Endothelial cell of hepatic sinusoid (primary cell): ENCODE data around the gene RBM20.
"Not testable (repeated sequence)": the region's sequence is repeated elsewhere in the genome, so short reads cannot be mapped to it uniquely, and the experiment has no call there.

ENCODE experiments used
- in situ Hi-C: cut with HindIII; loops from 2 replicates; pipeline ENCODE4 v1.10.0; 2017; ENCODE audit warnings: low sequenced_read_pairs

The RBM20 gene

DNA sequence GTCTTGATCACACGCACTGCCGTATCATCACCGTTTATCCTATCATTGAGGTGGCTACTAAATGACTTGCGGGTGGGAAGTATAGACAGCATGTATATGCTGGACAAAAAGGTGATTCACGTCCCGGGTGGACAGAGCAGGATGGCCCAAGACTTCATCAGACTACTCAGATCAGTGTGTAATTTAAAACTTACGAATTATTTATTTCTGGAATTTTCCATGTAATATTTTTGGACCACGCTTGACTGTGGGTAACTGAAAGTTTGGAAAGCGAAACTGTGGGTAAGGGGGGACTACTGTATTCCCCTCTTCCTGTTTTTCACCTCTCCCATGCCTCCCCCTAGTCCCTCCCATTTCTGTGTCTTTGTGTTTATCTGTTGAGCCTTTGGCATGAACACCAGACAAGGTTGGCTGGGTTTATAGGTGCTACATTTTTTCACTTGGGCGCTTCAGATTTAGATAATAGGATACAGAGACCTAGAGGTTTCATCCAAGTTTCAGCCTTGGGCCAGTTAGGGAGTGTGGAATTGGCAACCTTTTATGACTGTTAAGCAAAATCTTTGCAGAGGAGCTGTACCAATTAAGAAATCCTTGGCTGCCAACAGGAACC, 55.8 kb downstream of the RBM20 start:
- in situ Hi-C loops, result no loop called here

DNA sequence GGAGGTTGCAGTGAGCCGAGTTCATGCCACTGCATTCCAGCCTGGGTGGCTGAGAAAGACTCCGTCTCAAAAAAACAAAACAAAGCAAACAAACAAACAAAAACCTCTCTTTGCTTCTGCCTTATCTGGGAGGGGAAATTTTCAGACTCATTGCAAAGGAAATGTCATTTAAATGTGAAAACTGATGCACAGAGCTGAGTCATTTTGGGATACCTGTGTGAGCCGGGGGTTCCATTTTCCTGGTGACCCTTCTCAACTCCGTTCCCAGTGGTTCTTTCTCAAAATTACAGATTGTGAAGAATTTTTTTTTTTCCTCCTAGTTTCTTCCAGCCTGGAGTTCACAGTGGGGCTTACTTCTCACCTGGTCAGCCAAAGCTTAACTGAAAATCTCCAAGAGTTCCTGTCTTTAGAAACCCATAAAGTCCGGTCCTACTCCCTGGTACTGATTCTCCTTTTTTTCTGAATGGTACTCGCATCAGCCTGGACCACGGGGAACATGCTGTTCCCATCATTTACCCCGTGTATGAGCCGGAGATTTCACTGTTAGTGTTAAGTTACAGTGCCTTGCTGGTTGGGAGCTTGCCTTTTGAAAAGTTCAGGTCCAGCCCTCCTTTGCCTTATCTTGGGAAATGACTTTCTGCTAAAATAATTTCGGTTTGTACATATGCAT, 56.9 kb downstream of the RBM20 start:
- in situ Hi-C loops, result no loop called here

DNA sequence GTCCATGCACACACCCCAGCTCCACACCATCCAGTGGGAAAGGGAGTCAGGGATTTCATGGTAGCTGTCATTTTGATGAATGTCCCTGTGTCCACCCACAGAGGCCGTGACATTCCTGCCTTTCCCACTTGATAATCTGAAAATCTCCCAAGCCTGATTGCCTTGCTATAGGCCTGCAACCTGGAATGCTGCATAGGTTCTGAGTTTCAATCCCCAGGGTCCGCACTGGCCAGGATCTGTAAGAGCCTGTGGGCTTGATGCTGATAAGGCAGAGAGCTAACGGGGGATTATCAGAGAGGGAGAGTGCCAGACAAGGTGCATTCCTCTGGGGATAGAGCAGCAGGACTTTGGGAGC, 57.5 kb downstream of the RBM20 start:
- in situ Hi-C loops, result no loop called here

DNA sequence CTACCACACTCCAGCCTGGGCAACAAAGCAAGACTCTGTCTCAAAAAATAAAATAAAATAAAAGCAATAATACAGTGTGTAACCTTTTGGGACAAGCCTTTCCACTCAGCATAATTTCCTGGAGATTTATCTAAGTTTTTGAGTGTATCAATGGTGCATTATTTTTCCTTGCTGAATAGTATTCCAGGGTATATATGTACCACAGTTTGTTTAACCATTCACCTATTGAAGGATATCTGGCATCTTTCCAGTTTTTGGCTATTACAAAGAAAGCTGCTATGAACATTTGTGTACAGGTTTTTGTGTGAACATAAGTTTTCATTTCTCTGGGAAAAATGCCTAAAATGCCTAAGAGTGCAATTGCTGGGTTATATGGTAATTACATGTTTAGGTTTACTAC, 59.9 kb downstream of the RBM20 start:
- in situ Hi-C loops, result no loop called here

DNA sequence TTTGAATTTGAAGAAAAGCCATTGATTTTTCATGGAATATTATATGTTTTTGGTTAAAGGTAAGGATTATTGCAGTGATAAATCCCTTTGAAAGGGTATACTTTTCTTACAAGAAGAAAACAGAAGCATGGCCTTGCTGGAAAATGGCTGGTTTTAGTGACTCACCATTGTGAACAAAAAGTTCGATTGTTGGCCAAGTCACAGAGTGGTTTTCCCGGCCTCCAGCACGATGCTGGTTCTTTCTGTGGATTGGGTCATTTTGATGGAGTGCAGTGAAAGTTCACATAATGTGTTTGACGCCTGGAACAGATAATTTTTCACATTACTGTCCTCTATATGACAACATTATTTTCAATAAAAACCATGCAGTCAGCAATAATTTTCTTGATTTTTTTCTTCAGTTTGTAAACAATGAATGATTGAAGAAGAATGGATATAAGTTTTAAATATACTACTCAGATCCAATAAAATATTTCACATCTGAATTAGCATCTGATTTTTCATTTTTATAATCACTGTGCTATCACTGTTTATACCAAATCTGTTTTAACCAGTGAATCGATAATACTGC, 60.9 kb downstream of the RBM20 start:
- in situ Hi-C loops, result no loop called here

DNA sequence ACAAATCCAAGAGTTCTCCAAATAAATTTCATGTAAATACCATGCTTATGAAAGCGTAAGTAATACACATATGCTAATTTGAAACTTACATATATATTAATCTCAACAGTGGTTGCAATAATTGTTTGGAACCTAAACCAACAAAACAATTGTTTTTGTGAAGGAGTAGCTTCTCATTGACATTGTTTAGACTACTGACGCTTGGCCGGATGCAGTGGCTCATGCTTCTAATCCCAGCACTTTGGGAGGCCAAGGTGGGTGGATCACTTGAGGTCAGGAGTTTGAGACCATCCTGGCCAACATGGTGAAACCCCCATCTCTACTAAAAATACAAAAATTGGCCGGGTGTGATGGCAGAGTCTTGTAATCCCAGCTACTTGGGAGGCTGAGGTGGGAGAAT, 61.5 kb downstream of the RBM20 start:
- in situ Hi-C loops, result not testable (repeated sequence)

DNA sequence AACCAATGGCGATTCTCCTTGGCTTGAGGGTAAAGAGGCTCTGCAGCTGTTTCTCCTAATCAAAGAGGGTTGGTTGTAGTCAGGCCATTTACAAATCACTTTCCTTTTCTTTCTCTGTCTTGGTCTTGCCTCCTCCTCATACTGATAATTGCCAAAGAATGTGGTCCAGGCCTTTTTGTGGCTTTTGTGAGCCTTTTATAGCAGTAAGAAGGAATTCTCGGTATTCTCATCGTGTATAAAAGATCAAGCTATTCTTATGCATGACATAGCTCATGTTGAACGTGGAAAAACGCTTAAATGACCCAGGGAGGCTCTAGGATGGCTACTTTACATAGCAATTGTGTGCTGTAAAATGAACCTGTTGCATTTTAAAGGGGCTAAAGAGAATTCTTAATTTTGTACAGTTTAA, 62.6 kb downstream of the RBM20 start:
- in situ Hi-C loops, result no loop called here

DNA sequence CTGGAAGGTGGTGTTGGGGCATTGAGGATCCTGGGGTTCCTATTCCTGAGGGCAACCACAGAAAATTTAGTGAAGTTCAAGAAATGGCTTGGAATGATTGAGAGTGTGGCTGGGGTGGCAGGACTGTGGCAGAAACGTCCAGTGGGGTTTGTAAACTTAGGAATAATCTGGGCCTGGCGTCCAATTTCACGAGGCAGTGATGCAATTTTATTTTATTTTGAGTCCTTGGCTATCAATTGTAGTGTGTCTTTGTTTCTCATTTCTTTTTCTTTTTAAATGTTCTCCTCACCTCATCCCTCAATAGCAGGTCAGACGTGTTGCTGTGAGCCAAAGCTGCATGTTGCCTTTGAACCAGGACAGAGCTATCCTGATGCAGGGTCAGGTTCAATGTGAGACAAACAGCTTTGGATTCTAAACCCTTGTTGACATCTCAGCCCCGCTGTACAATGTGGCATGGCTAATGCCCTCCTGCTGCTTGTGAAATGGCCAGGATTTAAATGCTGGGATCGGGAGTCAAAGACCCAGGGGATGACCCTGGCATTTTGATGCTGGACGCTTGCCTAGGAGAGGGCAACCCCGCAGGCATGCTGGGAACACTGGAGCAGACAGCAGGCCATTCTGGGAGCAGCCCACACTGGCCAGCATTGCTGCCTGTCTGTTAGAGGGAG, 64.8 kb downstream of the RBM20 start:
- in situ Hi-C loops, result no loop called here

DNA sequence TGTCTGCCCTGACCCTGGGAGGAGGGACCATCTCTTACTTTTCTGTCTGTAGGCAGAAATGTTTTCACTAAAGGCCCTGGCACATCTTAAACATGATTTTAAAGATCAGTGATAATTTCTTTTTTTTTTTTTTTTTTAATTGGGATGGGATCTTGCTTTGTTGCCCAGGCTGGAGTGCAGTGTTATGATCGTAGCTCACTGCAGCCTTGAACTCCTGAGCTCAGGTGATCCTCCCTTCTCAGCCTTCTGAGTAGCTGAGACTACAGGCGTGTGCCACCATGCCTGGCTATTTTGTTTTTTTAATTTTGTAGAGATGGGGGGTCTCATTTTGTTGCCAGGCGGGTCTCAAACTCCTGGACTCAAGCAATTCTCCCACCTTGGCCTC, 65.3 kb downstream of the RBM20 start:
- in situ Hi-C loops, result no loop called here

DNA sequence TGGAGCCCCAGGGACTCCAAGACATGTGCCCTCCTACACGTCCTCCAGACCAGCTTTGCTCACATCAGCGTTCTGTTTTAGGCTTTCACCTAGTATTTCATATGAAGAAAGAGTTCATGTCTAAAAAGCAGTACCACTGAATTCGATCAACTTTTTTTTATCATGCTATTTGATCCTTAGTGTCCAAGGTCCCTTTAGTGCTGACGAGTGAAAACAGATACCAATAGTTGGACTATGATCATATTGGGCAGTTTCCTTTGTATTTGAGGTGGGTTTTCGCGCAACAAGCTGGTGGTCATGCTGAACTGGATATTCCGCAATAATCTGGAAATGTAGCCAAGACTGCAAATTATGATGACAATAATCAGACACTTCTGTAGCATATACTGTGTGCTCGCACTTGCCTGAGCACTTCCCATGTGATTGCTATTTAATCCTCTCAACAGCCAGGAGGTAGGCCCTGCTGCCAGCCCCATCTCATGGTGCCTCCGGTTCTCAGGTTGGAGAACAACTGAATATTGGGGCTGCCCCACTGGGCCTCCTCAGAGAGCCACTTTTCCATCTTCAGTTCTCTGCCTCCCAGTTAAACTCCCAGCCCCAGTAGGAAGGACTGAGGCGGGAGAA, 65.9 kb downstream of the RBM20 start:
- in situ Hi-C loops, result loop anchor here (5.0 kb wide), 1 partner anchor 63 kb away; no protein-coding TSS in a partner anchor

DNA sequence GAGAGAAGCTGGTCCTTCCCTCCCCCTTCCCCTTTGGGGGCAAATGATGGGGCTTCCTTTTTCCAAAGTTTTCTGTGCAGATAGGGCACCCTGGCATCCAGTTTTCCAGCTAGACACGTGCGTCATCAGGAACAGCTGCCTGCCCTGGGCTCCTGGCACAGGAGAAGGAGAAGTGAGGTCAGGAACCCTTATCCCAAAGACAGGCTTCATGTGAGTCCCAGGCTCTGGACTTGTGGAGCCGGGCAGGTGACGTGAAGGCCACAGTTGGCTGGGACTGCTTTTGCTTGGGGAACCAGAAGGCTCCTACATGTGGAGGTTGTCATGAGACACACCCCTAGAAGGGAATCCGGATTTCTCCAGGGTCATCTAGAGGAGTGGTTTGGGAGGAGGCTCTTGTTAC, 66.5 kb downstream of the RBM20 start:
- in situ Hi-C loops, result loop anchor here (5.0 kb wide), 1 partner anchor 63 kb away; no protein-coding TSS in a partner anchor

DNA sequence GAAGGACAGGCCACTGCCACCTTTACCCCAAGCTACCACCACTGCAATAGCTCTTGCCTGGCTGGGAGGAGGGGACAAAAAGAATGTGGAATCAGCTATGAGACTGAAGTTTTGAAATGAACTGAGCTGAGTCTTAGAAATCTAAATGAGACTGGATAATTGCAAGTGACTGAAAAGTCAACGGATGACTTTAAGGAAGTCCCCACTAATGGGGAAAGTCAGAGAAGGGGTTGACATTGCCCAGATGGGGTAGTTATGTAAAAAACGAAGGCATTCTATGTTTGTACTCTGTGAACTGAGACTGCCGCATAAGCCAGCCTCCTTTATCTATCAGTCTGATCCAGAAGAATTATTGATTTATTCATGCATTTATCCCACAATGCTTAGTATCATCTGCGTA, 67.2 kb downstream of the RBM20 start:
- in situ Hi-C loops, result loop anchor here (5.0 kb wide), 1 partner anchor 64 kb away; no protein-coding TSS in a partner anchor

DNA sequence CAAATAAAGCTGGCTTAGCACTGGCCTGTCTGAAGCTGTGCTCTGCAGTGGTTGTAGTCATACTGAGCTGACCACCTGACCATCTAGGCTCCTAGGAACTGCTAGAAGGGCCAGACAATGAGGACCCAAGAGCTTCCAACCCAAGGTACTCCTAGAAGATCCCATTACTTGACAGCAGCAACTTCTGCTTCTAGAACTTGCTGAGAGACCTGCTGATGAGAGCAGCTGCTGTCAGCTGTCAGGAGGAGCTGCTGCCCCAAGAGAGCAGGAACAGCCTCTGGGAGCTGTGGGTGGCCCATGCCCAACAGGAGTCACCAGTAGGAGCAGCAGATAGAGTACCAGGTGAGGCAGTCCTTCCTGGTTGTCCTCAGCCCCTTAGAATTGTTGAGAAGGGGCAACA, 70.2 kb downstream of the RBM20 start:
- in situ Hi-C loops, result loop anchor here (5.0 kb wide), 1 partner anchor 67 kb away; no protein-coding TSS in a partner anchor

DNA sequence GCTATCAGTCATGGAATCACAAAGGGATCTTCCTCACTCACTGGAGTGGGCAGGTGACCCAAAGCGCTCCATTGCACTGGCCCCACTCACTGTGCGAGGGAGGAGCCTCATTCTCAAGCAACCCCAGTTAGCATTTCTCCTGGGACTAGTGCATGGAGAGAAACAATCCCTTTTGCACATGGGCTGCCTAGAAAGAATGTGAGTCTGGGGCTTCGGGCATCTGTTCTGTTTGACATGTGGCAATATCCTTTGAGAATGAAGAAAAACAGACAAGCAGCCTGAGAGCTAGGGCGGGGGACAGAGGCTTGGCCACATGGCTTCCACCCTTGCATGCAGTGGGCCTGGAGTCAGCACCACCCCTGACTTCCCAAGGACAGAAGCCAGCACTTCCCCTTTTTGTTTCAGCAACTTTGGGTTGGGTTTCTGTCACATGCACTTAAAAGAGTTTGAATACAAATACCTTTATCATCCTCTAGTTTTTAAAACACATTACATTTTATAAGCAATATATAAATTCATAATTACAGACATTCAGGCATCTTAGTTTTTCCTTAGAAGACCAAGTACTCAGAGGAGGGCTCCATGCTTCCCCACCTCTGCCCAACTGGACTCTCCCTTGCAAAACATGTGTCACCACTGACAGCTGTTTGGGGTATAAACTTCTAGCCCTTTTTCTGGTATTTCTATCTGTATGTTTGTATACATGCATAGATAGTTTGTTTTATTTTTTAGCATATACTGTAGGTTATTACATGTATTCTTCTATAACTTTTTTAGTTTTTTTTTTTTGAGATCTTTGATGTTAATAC, 73.8 kb downstream of the RBM20 start:
- in situ Hi-C loops, result no loop called here

DNA sequence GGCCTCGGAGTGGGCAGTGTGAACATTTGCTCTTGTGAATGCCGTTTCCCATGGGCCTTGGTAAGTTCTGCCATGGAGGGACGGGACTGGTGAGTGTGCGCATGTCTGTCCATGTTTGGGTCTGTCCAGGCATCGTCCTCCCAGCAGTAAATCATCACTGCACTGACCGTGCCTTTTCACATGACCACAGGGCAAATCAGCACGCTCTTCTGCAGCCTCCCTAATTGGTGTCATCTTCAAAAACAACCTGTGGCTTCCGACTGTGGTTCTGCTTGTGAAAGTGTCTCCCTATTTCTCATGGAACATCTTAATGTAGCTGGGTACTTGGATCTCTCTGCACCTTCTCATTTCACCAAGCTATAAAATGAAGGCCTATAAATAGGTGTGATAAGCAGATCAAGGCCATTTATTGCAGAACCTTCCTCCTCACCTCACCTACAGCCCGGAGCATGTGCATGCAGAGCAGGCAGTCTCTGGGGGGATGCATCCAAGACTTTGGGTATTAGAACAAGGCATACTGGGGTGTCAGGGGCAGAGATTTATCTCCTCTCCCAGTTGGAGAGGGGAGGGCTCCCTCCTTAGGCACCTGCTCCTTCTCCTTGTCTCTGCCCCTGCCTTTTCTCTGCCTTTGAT, 77.4 kb downstream of the RBM20 start:
- in situ Hi-C loops, result no loop called here

DNA sequence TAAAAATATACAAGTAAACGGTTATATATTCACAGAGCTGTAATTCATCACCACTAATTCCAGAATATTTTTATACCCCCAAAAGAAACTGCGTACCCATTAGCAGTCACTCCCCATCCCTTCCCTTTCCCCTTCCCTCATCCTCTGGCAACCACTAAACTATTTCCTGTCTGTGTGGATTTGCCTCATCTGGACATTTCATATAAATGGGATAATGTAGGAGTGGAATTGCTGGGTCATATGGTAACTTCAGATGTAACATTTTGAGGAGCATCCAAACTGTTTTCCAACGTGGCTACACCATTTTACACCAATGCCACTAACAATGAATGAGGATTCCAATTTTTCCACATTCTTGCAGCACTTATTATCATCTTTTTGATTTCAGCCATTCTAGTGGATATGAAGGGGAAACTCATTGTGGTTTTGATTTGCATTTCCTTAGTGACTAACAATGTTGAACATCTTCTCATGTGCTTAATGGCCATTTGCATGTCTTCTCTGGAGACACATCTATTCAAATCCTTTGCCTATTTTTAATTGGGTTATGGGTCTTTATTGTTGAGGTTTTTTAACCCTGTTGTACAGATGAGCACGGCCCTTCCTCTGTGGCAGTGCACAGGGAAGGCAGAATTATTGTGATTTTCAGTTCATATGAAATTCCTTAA, 79.2 kb downstream of the RBM20 start:
- in situ Hi-C loops, result no loop called here

DNA sequence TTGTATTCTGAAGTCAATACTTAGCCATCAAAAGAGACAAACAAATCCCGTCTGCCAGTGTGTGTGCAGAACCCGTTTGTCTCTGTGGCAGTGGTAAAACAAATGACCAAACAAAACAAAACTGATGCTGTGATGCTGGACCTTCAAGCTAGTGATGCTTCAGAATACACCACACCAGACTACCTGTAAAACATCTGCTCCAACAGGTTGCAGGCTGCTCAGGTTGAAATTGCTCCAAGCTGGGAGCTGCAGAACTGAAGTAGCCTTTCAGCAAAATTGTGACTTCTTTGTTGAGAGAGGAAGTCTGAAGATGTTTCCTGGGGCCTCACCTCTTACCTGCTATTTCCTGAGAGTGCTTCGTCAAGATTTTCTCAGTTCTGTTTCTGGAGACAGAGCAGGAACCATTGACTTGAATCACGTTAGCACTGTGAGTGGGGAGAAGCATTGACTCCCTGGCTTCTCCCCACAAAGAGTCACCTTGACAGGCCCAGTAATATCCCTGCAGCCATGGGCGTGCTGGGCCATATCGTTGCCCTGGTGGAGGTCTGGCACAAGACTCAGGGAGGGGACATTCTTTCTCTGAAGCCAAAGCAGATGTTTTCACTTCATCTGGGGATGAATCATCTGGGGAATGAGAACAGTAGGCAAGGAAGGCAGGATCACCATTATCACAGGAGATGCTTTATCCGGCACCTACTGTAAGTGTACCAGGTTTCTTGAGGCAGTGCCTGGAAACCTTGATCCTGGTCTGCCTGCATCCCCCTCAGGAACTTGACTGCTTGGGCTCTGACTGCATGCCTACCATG, 80.2 kb downstream of the RBM20 start:
- in situ Hi-C loops, result no loop called here

DNA sequence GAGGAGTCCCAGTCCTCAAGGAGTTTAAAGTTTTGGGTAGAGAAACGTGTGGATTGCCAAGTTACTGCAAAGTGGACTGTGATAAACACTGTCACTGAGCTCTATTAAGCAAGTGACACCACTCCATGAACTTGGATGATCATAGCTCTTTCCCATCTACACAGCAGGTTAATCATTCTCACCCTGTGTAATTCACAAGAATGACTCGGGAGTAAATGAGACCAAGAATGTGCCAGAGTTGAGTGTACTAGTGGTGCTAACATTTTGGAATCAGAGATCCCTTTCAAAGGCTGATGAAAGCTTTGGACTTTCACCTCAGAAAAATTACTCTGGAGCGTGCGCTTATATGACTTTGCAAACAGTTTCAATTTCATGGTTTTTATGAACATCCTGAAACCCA, 80.8 kb downstream of the RBM20 start:
- in situ Hi-C loops, result no loop called here
